H1 (cell line): ENCODE data around the gene RTEL1. TPM values are rescaled to one million over a fixed set of nuclear protein-coding genes. Genes with fewer than 3 reads are reported as not detected.

Source experiments
- CREB1 ChIP-seq: IDR thresholded peaks from 2 replicates; pipeline ENCODE4 v1.6.1; 2012; ENCODE audit warnings: inconsistent platforms
- EGR1 ChIP-seq: IDR thresholded peaks from 2 replicates; pipeline ENCODE4 v1.6.1; 2011; ENCODE audit warnings: low read depth, low read length, borderline replicate concordance
- NRF1 ChIP-seq: IDR thresholded peaks from 2 replicates; pipeline ENCODE4 v1.6.1; 2011; ENCODE audit warnings: mild to moderate bottlenecking, low read depth, low read length, improper control_type of control experiment
- POLR2AphosphoS5 ChIP-seq: IDR thresholded peaks from 2 replicates; pipeline ENCODE4 v1.6.1; 2011; ENCODE audit warnings: low read depth, low read length
- SAP30 ChIP-seq: fragments of 300-600 bp; sonication (generic); IDR thresholded peaks from 2 replicates; pipeline ENCODE4 v1.7.1; 2012; ENCODE audit warnings: low read length, moderate library complexity, mild to moderate bottlenecking, inconsistent platforms; ENCODE audit not compliant: insufficient read depth, insufficient replicate concordance
- SP4 ChIP-seq: IDR thresholded peaks from 2 replicates; pipeline ENCODE4 v1.6.1; 2012; ENCODE audit warnings: low read length, inconsistent platforms
- SRF ChIP-seq: IDR thresholded peaks from 2 replicates; pipeline ENCODE4 v1.6.1; 2011; ENCODE audit warnings: mild to moderate bottlenecking, low read depth, low read length, moderate library complexity
- polyA plus RNA-seq, 7 experiments: library from polyadenylated mRNA; depleted of rRNA in 3 of 7; stranded (reverse) in 5 of 7; unstranded in 2 of 7; fragments of >200 nt in 5 of 7; fragments of 200-250 nt in 2 of 7; gene quantifications; 1 replicate in 5 of 7; 2 replicates in 1 of 7; 4 replicates in 1 of 7; pipeline versions ENCODE4 v1.2.1 to v1.2.3, GENCODE V29; 2011 to 2013; ENCODE audit warnings: missing spikeins in 2 of 7, mixed read lengths in 2 of 7
- total RNA-seq: library from RNA; stranded (reverse); fragmentation: NEBNext Ultra II Directional; extraction: Animal tissue kit (Norgen Biotek cat#: 25700); gene quantifications from 2 replicates; pipeline ENCODE4 v1.2.1, GENCODE V29; 2021

The RTEL1 gene
- total and polyA plus RNA-seq, 2 of the 8 experiments (the other 6 are each of a cell fraction or from before 2014, with no cell fraction given), result 16.2 to 37.1 TPM

DNA sequence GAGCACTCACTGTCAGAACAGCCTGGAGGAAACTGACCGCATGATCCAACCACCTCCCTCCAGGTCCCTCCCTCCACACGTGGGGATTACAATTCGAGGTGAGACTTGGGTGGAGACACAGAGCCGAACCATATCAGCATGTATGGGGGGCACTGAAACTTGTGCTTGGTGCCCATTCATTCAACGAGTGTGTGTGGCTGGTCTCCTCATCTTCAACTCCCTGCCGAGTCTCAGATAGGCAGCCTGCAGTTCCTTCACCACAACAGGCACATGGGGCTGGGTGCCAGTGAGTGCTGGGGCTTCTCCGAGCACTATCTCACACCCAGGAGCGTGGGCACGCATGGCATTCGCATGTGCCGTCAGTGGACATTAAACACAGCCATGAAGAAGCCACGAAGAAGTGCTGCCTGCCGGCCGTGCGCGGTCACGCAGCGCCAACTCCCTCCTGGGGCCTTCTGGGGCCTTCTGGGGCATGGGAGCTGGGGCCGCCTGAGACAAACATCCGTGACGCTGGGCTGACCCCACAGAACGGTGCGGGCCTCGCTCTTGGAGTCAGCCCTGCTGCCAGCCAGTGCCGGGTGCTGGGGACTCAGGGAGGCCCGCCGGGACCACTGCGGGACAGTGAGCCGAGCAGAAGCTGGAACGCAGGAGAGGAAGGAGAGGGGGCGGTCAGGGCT lies 714 bp upstream of the RTEL1 start (continued):
- TF ChIP-seq SRF (no peak), EGR1 (no peak), CREB1 (no peak), NRF1 (no peak), SP4 (no peak), SAP30 (no peak), POLR2AphosphoS5 (no peak)
- TF ChIP-seq, all 59 proteins: peak for 0
